HepG2 (cell line): Measurements from ENCODE around the gene CYB5R3. TPM values are rescaled to one million over a fixed set of nuclear protein-coding genes. Genes with fewer than 3 reads are reported as not detected.

ENCODE experiments used
- CAMTA2 ChIP-seq: sonication (generic); formaldehyde crosslinking; IDR thresholded peaks from 2 replicates; pipeline ENCODE4 v1.4.0; 2020; ENCODE audit warnings: mild to moderate bottlenecking, missing genetic modification reagents, borderline replicate concordance
- CHD4 ChIP-seq: fragments of 200-600 bp; sonication (generic); IDR thresholded peaks from 2 replicates; pipeline ENCODE4 v1.7.0; 2017; ENCODE audit warnings: mild to moderate bottlenecking, low read length, borderline replicate concordance
- ERF ChIP-seq: IDR thresholded peaks from 2 replicates; pipeline ENCODE4 v1.6.1; 2018; ENCODE audit warnings: missing biosample characterization, missing genetic modification reagents
- GATAD1 ChIP-seq: IDR thresholded peaks from 2 replicates; pipeline ENCODE4 v1.6.1; 2016; ENCODE audit warnings: missing genetic modification reagents, missing compliant biosample characterization
- MED8 ChIP-seq: sonication (generic); formaldehyde crosslinking; IDR thresholded peaks from 2 replicates; pipeline ENCODE4 v1.8.1; 2023; ENCODE audit warnings: mild to moderate bottlenecking, missing genetic modification reagents; ENCODE audit not compliant: insufficient replicate concordance
- MXD4 ChIP-seq: IDR thresholded peaks from 2 replicates; pipeline ENCODE4 v1.6.1; 2016; ENCODE audit warnings: mild to moderate bottlenecking, missing biosample characterization, missing genetic modification reagents
- TEAD3 ChIP-seq: optimal IDR thresholded peaks from 2 replicates; pipeline ENCODE3; 2016; ENCODE audit warnings: borderline replicate concordance
- ZFAT ChIP-seq: sonication (generic); formaldehyde crosslinking; conservative IDR thresholded peaks from 2 replicates; pipeline ENCODE4 v1.8.1; 2023; ENCODE audit warnings: missing genetic modification reagents, inconsistent platforms
- ZNF335 ChIP-seq: sonication (generic); formaldehyde crosslinking; IDR thresholded peaks from 2 replicates; pipeline ENCODE4 v1.4.0; 2020; ENCODE audit warnings: missing genetic modification reagents
- ZNF598 ChIP-seq: sonication (generic); formaldehyde crosslinking; IDR thresholded peaks from 2 replicates; pipeline ENCODE4 v1.5.1; 2020; ENCODE audit warnings: mild to moderate bottlenecking, missing genetic modification reagents, borderline replicate concordance
- ZNF605 ChIP-seq: sonication (generic); formaldehyde crosslinking; IDR thresholded peaks from 2 replicates; pipeline ENCODE4 v1.8.0; 2022; ENCODE audit warnings: mild to moderate bottlenecking, missing genetic modification reagents
- ZNF619 ChIP-seq: sonication (generic); formaldehyde crosslinking; IDR thresholded peaks from 2 replicates; pipeline ENCODE4 v1.4.0; 2020; ENCODE audit warnings: mild to moderate bottlenecking, missing genetic modification reagents
- ZNF644 ChIP-seq: IDR thresholded peaks from 2 replicates; pipeline ENCODE4 v1.6.1; 2016; ENCODE audit warnings: low read depth
- ZNF737 ChIP-seq: sonication (generic); formaldehyde crosslinking; IDR thresholded peaks from 2 replicates; pipeline ENCODE4 v1.5.0; 2020; ENCODE audit warnings: missing genetic modification reagents, mild to moderate bottlenecking, borderline replicate concordance
- polyA plus RNA-seq, 8 experiments: library from polyadenylated mRNA; depleted of rRNA in 3 of 8; stranded (reverse) in 7 of 8; unstranded in 1 of 8; fragments of >200 nt; fragmentation: Illumina TruSeq in 4 of 8; extraction: Trizol in 4 of 8; gene quantifications; 2 replicates each; pipeline versions ENCODE4 v1.2.1 to v1.2.3, GENCODE V29; 2011 to 2016; ENCODE audit warnings: low read depth in 4 of 8, missing spikeins in 1 of 8, mixed read lengths in 1 of 8; ENCODE audit not compliant: insufficient read depth in 1 of 8
- total RNA-seq, 5 experiments: library from RNA; depleted of rRNA; stranded (reverse); fragments of >200 nt; fragmentation: Illumina TruSeq; extraction: Trizol; gene quantifications; 2 replicates each; pipeline ENCODE4 v1.2.3, GENCODE V29; 2016; ENCODE audit warnings: low read depth in 1 of 5
- TF ChIP-seq, protein P1 (sequence below): sonication (generic); formaldehyde crosslinking; IDR thresholded peaks from 2 replicates; pipeline ENCODE4 v1.4.0; 2020; ENCODE audit warnings: missing genetic modification reagents, borderline replicate concordance
- TF ChIP-seq, protein P2 (sequence below): sonication (generic); formaldehyde crosslinking; IDR thresholded peaks from 2 replicates; pipeline ENCODE4 v1.4.0; 2020; ENCODE audit warnings: missing genetic modification reagents
- TF ChIP-seq, protein P3 (sequence below): sonication (generic); formaldehyde crosslinking; IDR thresholded peaks from 2 replicates; pipeline ENCODE4 v1.5.1; 2020; ENCODE audit warnings: mild to moderate bottlenecking, missing genetic modification reagents, moderate library complexity
- TF ChIP-seq, protein P4 (sequence below): sonication (generic); formaldehyde crosslinking; IDR thresholded peaks from 2 replicates; pipeline ENCODE4 v1.8.1; 2023; ENCODE audit warnings: mild to moderate bottlenecking, missing genetic modification reagents
- TF ChIP-seq, protein P5 (sequence below): sonication (generic); formaldehyde crosslinking; IDR thresholded peaks from 2 replicates; pipeline ENCODE4 v1.5.0; 2020; ENCODE audit warnings: mild to moderate bottlenecking, missing genetic modification reagents

Gene CYB5R3
- total and polyA plus RNA-seq, 2 of the 13 experiments (the other 11 are each of a cell fraction or from before 2014, with no cell fraction given), result 32.4 to 305 TPM

DNA sequence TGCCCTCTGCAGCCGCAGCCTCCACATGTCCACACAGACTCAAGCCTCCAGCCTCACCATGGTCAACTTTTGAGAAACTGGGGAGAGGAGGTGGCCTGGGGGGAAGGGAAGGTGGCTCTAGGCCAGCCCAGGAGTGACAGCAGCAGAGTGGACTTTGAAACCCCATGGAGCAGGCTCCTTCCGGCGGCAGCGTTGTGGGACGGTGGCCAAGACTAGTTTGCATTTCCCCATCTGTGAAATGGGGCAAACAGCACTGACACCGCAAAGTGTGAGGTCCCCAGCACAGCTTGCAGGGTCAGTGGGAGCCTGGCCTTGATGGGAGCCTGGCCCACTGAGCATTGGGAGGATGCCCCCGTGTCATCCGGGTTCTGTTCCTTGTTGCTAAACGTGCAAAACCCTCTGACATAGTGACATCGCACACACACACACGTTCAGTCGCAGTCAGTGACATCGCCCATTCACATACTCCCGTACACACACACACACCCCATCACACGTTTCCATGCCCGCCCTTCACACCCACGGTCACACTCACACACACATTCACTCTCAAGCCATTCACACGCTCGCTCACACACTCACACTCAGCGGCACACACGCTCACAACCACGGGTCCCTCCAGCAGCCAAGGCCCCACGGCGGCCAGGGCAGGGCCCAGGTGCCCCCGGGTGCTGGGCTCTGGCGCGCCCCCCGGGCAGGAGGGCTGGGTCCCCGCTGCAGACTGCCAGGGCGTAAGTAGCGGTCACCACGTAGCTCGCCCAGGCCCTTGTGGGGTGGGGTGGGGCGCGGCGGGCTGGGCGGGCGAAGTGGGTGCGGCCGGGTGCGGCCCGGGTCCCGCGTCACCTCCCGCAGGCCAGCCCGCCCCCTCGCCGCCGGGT, 585 bp downstream of the CYB5R3 start (continued):
- peak; percentile 69 for TF ChIP-seq GATAD1
- peak; percentile 71 for TF ChIP-seq MED8 (CRISPR knock-in tag)
- TF ChIP-seq, protein P1, sequence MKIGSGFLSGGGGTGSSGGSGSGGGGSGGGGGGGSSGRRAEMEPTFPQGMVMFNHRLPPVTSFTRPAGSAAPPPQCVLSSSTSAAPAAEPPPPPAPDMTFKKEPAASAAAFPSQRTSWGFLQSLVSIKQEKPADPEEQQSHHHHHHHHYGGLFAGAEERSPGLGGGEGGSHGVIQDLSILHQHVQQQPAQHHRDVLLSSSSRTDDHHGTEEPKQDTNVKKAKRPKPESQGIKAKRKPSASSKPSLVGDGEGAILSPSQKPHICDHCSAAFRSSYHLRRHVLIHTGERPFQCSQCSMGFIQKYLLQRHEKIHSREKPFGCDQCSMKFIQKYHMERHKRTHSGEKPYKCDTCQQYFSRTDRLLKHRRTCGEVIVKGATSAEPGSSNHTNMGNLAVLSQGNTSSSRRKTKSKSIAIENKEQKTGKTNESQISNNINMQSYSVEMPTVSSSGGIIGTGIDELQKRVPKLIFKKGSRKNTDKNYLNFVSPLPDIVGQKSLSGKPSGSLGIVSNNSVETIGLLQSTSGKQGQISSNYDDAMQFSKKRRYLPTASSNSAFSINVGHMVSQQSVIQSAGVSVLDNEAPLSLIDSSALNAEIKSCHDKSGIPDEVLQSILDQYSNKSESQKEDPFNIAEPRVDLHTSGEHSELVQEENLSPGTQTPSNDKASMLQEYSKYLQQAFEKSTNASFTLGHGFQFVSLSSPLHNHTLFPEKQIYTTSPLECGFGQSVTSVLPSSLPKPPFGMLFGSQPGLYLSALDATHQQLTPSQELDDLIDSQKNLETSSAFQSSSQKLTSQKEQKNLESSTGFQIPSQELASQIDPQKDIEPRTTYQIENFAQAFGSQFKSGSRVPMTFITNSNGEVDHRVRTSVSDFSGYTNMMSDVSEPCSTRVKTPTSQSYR (CRISPR knock-in tag), result peak; percentile 98
- TF ChIP-seq ERF (CRISPR knock-in tag), result peak; percentile 78
- peak; percentile 90 for TF ChIP-seq ZNF737 (CRISPR knock-in tag)
- no peak for TF ChIP-seq ZFAT (CRISPR knock-in tag)
- no peak; the same call in 1 of the 2 replicates for TF ChIP-seq ZNF598 (CRISPR knock-in tag)
- TF ChIP-seq, protein P2, sequence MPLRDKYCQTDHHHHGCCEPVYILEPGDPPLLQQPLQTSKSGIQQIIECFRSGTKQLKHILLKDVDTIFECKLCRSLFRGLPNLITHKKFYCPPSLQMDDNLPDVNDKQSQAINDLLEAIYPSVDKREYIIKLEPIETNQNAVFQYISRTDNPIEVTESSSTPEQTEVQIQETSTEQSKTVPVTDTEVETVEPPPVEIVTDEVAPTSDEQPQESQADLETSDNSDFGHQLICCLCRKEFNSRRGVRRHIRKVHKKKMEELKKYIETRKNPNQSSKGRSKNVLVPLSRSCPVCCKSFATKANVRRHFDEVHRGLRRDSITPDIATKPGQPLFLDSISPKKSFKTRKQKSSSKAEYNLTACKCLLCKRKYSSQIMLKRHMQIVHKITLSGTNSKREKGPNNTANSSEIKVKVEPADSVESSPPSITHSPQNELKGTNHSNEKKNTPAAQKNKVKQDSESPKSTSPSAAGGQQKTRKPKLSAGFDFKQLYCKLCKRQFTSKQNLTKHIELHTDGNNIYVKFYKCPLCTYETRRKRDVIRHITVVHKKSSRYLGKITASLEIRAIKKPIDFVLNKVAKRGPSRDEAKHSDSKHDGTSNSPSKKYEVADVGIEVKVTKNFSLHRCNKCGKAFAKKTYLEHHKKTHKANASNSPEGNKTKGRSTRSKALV (CRISPR knock-in tag), result peak; percentile 51; the same call in 1 of the 2 replicates
- no peak for TF ChIP-seq ZNF605 (CRISPR knock-in tag)
- no peak for TF ChIP-seq CAMTA2 (CRISPR knock-in tag)
- TF ChIP-seq, protein P3, sequence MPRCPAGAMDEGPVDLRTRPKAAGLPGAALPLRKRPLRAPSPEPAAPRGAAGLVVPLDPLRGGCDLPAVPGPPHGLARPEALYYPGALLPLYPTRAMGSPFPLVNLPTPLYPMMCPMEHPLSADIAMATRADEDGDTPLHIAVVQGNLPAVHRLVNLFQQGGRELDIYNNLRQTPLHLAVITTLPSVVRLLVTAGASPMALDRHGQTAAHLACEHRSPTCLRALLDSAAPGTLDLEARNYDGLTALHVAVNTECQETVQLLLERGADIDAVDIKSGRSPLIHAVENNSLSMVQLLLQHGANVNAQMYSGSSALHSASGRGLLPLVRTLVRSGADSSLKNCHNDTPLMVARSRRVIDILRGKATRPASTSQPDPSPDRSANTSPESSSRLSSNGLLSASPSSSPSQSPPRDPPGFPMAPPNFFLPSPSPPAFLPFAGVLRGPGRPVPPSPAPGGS (CRISPR knock-in tag), result peak; percentile 17; the same call in 1 of the 2 replicates
- peak; percentile 82 for TF ChIP-seq MXD4 (CRISPR knock-in tag)
- TF ChIP-seq, protein P4, sequence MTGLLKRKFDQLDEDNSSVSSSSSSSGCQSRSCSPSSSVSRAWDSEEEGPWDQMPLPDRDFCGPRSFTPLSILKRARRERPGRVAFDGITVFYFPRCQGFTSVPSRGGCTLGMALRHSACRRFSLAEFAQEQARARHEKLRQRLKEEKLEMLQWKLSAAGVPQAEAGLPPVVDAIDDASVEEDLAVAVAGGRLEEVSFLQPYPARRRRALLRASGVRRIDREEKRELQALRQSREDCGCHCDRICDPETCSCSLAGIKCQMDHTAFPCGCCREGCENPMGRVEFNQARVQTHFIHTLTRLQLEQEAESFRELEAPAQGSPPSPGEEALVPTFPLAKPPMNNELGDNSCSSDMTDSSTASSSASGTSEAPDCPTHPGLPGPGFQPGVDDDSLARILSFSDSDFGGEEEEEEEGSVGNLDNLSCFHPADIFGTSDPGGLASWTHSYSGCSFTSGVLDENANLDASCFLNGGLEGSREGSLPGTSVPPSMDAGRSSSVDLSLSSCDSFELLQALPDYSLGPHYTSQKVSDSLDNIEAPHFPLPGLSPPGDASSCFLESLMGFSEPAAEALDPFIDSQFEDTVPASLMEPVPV (CRISPR knock-in tag), result peak; percentile 75; the same call in 1 of the 2 replicates
- TF ChIP-seq, protein P5, sequence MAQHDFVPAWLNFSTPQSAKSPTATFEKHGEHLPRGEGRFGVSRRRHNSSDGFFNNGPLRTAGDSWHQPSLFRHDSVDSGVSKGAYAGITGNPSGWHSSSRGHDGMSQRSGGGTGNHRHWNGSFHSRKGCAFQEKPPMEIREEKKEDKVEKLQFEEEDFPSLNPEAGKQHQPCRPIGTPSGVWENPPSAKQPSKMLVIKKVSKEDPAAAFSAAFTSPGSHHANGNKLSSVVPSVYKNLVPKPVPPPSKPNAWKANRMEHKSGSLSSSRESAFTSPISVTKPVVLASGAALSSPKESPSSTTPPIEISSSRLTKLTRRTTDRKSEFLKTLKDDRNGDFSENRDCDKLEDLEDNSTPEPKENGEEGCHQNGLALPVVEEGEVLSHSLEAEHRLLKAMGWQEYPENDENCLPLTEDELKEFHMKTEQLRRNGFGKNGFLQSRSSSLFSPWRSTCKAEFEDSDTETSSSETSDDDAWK (CRISPR knock-in tag), result no peak
- peak; percentile 63 for TF ChIP-seq TEAD3 (CRISPR knock-in tag)
- no peak for TF ChIP-seq ZNF335
- peak; percentile 47; the same call in 1 of the 2 replicates for TF ChIP-seq CHD4
- peak; percentile 87 for TF ChIP-seq ZNF644 (CRISPR knock-in tag)
- no peak for TF ChIP-seq ZNF619 (CRISPR knock-in tag)
